Spinal cord (tissue), 10 donors: ENCODE measurements around the gene OR13A1. TPM values are rescaled to one million over a fixed set of nuclear protein-coding genes. Genes with fewer than 3 reads are reported as not detected.
"Not testable (repeated sequence)": the region's sequence is repeated elsewhere in the genome, so short reads cannot be mapped to it uniquely, and the experiment has no call there.

Source experiments
- DNase-seq, 6 donors: peaks; one replicate each; pipeline versions ENCODE4 v3.0.0 to v3.0.0-alpha.2; 2013 to 2015; ENCODE audit warnings: low spot score in 6 of 6, low read depth in 4 of 6
- H3K27ac ChIP-seq: one replicate; pipeline ENCODE4 v1.5.1; 2013; ENCODE audit warnings: low read depth, low read length, control low read depth
- H3K27me3 ChIP-seq: one replicate; pipeline ENCODE4 v1.6.1; 2013; ENCODE audit warnings: low read length; ENCODE audit not compliant: control insufficient read depth, insufficient read depth
- H3K36me3 ChIP-seq: one replicate; pipeline ENCODE4 v1.6.1; 2013; ENCODE audit warnings: low read length; ENCODE audit not compliant: control insufficient read depth, insufficient read depth
- H3K4me1 ChIP-seq: one replicate; pipeline ENCODE4 v1.6.1; 2013; ENCODE audit warnings: low read length; ENCODE audit not compliant: control insufficient read depth, insufficient read depth
- H3K4me3 ChIP-seq: one replicate; pipeline ENCODE4 v1.5.1; 2013; ENCODE audit warnings: low read depth, low read length, control low read depth
- H3K9me3 ChIP-seq: one replicate; pipeline ENCODE4 v1.6.1; 2013; ENCODE audit warnings: low read length; ENCODE audit not compliant: control insufficient read depth, insufficient read depth
- WGBS: methylation state at CpG from one replicate; pipeline ENCODE4 v1.1.5; 2013; ENCODE audit warnings: missing lambda C conversion rate; ENCODE audit not compliant: insufficient coverage; 5-methylcytosine and 5-hydroxymethylcytosine counted together
- polyA plus RNA-seq, 2 donors: library from polyadenylated mRNA; unstranded; fragments of 120-200 nt; gene quantifications; one replicate each; pipeline ENCODE4 v1.2.1, GENCODE V29; 2013; ENCODE audit not compliant: insufficient read length in 2 of 2
- total RNA-seq, 2 donors: library from RNA; depleted of rRNA in 1 of 2; stranded (reverse); fragments of 120-200 nt in 1 of 2; fragments of >200 nt in 1 of 2; gene quantifications; one replicate each; pipeline versions ENCODE4 v1.2.3 to v1.2.4, GENCODE V29; 2013 to 2014
- donor health status: healthy.

Gene OR13A1
- total and polyA plus RNA-seq, 4 donors, result 0.20 to 0.32 (median 0.25) TPM; not detected in 1

- WGBS, result 71% methylated on average over 1 of the region's 4 CpGs
- not testable (repeated sequence) for H3K4me1 ChIP-seq, H3K27me3 ChIP-seq, H3K36me3 ChIP-seq, DNase-seq, H3K9me3 ChIP-seq, H3K4me3 ChIP-seq, H3K27ac ChIP-seq
Measured at GRCh38 chr10:45340420-45340819, 25.0 kb upstream of the OR13A1 start.

DNA sequence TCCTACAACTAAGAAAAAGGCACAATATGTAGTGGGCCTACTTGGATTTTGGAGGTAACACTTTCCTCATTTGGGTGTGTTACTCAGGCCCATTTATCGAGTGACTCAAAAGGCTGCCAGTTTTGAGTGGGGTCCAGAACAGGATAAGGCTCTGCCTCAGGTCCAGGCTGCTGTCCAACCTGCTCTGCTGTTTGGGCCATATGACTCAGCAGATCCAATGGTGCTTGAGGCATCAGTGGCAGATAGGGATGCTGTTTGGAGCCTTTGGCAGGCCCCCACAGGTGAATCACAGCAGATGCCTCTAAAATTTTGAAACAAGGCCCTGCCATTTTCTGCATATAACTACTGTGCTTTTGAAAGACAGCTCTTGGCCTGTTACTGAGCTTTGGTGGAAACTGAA lies 24.5 kb upstream of the OR13A1 start:
- DNase-seq, result no peak
- no peak overlapping the region for H3K4me3 ChIP-seq
- no peaks in the 10 kb centered on the region for H3K4me1 ChIP-seq
- H3K27me3 ChIP-seq, result no peaks in the 10 kb centered on the region
- H3K9me3 ChIP-seq, result no peaks in the 10 kb centered on the region
- WGBS, result 100% methylated on average over 1 of the region's 1 CpG
- no peaks in the 10 kb centered on the region for H3K36me3 ChIP-seq
- H3K27ac ChIP-seq, result no peak overlapping the region

- not testable (repeated sequence) for H3K9me3 ChIP-seq, H3K4me1 ChIP-seq, H3K27me3 ChIP-seq, DNase-seq, H3K27ac ChIP-seq, H3K36me3 ChIP-seq, H3K4me3 ChIP-seq
- WGBS, result 100% methylated on average over 1 of the region's 3 CpGs
Measured at GRCh38 chr10:45331824-45332223, 16.4 kb upstream of the OR13A1 start.

DNA sequence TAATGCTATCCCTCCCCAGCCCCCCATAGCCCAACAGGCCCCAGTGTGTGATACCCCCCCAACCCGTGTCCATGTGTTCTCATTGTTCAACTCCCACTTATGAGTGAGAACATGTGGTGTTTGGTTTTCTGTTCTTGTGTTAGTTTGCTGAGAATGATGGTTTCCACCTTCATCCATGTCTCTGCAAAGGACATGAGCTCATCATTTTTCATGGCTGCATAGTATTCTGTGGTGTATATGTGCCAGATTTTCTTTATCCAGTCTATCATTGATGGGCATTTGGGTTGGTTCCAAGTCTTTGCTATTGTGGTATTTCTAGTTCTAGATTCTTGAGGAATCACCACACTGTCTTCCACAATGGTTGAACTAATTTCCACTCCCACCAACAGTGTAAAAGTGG lies 11.5 kb upstream of the OR13A1 start:
- H3K27me3 ChIP-seq, H3K36me3 ChIP-seq, DNase-seq, H3K4me1 ChIP-seq, H3K9me3 ChIP-seq, H3K4me3 ChIP-seq, H3K27ac ChIP-seq: not testable (repeated sequence)
- WGBS, result no CpG with 5 or more reads among the region's 1 CpG

GRCh38 chr10:45325116-45325515 lies 9.7 kb upstream of the OR13A1 start:
- no CpG with 5 or more reads among the region's 1 CpG for WGBS
- no peaks in the 10 kb centered on the region for H3K27me3 ChIP-seq

GRCh38 chr10:45319702-45320101 lies 4.3 kb upstream of the OR13A1 start:
- WGBS, result 100% methylated on average over 1 of the region's 2 CpGs
- H3K27me3 ChIP-seq, result no peaks in the 10 kb centered on the region
- no peak for DNase-seq
- no peaks in the 10 kb centered on the region for H3K4me1 ChIP-seq
- H3K9me3 ChIP-seq, result no peaks in the 10 kb centered on the region
- H3K27ac ChIP-seq, result no peak overlapping the region
- no peaks in the 10 kb centered on the region for H3K36me3 ChIP-seq
- no peak overlapping the region for H3K4me3 ChIP-seq

More at GRCh38 chr10:45325116-45325515, 9.7 kb upstream of the OR13A1 start:
- Histone ChIP-seq H3K9me3 (peaks cover 2% of the 10 kb centered on the region), H3K36me3 (no peaks in the 10 kb centered on the region), H3K4me1 (no peaks in the 10 kb centered on the region), H3K27ac (no peak overlapping the region), H3K4me3 (no peak overlapping the region)
- DNase-seq, result no peak

GRCh38 chr10:45313264-45313873 lies 2.0 kb downstream of the OR13A1 start:
- DNase-seq, result no peak
- no peaks in the 10 kb centered on the region for H3K36me3 ChIP-seq
- no peaks in the 10 kb centered on the region for H3K27me3 ChIP-seq
- no peak overlapping the region for H3K4me3 ChIP-seq
- no CpG with 5 or more reads among the region's 3 CpGs for whole genome bisulfite sequencing
- no peak overlapping the region for H3K27ac ChIP-seq
- no peaks in the 10 kb centered on the region for H3K4me1 ChIP-seq
- H3K9me3 ChIP-seq, result peaks cover 2% of the 10 kb centered on the region

DNA sequence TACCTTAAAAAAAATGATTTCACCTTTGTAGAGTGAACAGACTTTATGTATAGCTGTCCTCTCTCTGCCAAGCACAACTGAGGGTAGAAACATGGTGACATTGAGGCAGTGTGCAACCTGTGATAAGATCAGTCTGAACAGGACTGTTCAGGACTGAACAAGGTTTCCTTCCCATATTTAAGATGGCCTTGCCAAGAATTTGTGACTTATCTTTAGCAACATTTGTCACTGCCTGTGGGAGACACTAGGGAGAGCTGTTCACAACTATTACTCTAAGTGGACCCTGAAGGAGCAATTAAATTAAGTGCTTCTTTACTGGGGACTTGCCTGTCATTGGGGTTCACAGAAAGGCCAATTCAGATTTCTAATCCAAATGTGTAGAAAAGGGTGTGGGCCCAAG lies 6.7 kb downstream of the OR13A1 start:
- Histone ChIP-seq H3K4me3 (no peak overlapping the region), H3K27me3 (no peaks in the 10 kb centered on the region), H3K36me3 (no peaks in the 10 kb centered on the region), H3K9me3 (peaks cover 2% of the 10 kb centered on the region), H3K27ac (no peak overlapping the region), H3K4me1 (no peaks in the 10 kb centered on the region)
- DNase-seq, result no peak

DNA sequence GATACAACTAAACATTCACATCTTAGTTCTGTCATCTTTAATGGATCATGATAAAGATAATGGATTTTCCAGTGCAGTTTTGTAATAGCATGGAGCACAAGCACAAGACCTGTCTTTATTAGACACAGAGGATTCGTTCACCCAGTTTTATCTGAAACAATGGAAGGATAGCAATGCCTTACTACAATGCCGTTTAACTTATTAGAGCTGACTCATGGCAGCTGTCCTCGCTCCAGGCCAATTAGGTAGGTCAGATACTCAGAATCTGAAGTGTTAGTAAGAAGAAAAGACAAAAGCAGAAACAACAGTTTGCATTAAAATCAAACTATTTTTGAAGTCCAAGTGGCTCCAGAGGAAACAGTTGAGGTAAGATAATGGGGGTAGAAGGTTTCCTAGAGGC lies 12.8 kb downstream of the OR13A1 start:
- H3K4me1 ChIP-seq, result no peaks in the 10 kb centered on the region
- no peak for DNase-seq
- no peaks in the 10 kb centered on the region for H3K27me3 ChIP-seq
- no peak overlapping the region for H3K27ac ChIP-seq
- no peaks in the 10 kb centered on the region for H3K9me3 ChIP-seq
- no peaks in the 10 kb centered on the region for H3K36me3 ChIP-seq
- WGBS, result 100% methylated on average over 1 of the region's 3 CpGs
- no peak overlapping the region for H3K4me3 ChIP-seq

- H3K4me3 ChIP-seq, H3K9me3 ChIP-seq, H3K27me3 ChIP-seq, H3K27ac ChIP-seq, H3K4me1 ChIP-seq, H3K36me3 ChIP-seq, DNase-seq: not testable (repeated sequence)
- whole genome bisulfite sequencing, result 50% methylated on average over 1 of the region's 4 CpGs
Measured at GRCh38 chr10:45298341-45298955, 17.0 kb downstream of the OR13A1 start.
